BLaER1 (cell line): ENCODE results near the gene PRR5L.

ENCODE experiments used
- H3K27ac ChIP-seq: shearing (Covaris generic); formaldehyde crosslinking; 2 replicates; pipeline ENCODE4 v1.8.1; 2022
- H3K27me3 ChIP-seq: shearing (Covaris generic); formaldehyde crosslinking; 2 replicates; pipeline ENCODE4 v1.8.1; 2022
- H3K36me3 ChIP-seq: shearing (Covaris generic); formaldehyde crosslinking; 2 replicates; pipeline ENCODE4 v1.8.1; 2022
- H3K4me1 ChIP-seq: shearing (Covaris generic); formaldehyde crosslinking; 2 replicates; pipeline ENCODE4 v1.8.1; 2022
- H3K4me2 ChIP-seq: shearing (Covaris generic); formaldehyde crosslinking; 2 replicates; pipeline ENCODE4 v1.8.1; 2022
- H3K4me3 ChIP-seq: shearing (Covaris generic); formaldehyde crosslinking; 2 replicates; pipeline ENCODE4 v1.8.1; 2022
- H3K9ac ChIP-seq: shearing (Covaris generic); formaldehyde crosslinking; 2 replicates; pipeline ENCODE4 v1.8.1; 2022
- H3K9me3 ChIP-seq: shearing (Covaris generic); formaldehyde crosslinking; 2 replicates; pipeline ENCODE4 v1.8.1; 2022
- H4K20me1 ChIP-seq: shearing (Covaris generic); formaldehyde crosslinking; 2 replicates; pipeline ENCODE4 v1.8.1; 2022
- Cebpa-rat ChIP-seq: shearing (Covaris generic); IDR thresholded peaks from 2 replicates; pipeline ENCODE4 v1.8.1; 2022

The PRR5L gene

DNA sequence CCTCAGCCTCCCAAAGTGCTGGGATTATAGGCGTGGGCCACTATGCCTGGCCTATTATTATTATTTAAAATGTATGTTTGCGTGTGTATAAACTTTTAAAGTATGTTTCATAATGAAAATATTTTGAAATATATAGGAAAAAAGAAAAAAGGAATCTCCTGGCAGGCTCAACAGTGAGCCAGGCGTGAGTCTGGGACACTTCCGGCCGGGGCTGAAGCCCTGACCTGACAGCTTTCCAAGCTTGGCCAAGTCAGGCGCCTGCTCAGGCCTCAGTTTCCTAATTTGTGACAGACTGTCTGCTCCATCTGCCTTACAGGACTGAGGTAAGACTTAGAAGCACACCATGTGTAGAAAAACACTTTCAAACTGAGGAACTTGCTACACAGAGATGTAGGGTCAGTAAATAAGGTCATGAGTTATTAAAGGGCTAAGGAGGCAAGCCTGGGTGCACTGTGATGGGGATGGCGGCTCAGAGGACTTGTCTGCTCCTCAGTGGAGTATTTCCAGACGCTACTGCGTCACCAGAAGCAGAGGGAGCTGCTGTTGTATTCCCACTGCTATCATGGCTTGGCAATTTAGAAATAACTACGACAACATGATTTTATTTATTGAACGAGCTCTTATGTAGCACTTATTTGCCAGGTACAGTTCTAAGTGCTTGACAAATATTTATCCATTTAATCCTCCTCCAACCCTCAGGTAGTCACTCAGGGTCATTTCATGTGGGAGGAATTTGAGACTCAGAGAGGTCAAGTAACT, 100.1 kb downstream of the PRR5L start:
- H3K27ac ChIP-seq, result no peak overlapping the region
- no peak overlapping the region for H3K4me3 ChIP-seq
- TF ChIP-seq Cebpa-rat, result no peak
- H3K36me3 ChIP-seq, result peaks cover 74% of the 10 kb centered on the region
- no peaks in the 10 kb centered on the region for H3K9me3 ChIP-seq
- H3K27me3 ChIP-seq, result no peaks in the 10 kb centered on the region
- no peak overlapping the region for H3K9ac ChIP-seq
- no peaks in the 10 kb centered on the region for H4K20me1 ChIP-seq
- H3K4me2 ChIP-seq, result no peak overlapping the region
- H3K4me1 ChIP-seq, result peaks cover 18% of the 10 kb centered on the region

DNA sequence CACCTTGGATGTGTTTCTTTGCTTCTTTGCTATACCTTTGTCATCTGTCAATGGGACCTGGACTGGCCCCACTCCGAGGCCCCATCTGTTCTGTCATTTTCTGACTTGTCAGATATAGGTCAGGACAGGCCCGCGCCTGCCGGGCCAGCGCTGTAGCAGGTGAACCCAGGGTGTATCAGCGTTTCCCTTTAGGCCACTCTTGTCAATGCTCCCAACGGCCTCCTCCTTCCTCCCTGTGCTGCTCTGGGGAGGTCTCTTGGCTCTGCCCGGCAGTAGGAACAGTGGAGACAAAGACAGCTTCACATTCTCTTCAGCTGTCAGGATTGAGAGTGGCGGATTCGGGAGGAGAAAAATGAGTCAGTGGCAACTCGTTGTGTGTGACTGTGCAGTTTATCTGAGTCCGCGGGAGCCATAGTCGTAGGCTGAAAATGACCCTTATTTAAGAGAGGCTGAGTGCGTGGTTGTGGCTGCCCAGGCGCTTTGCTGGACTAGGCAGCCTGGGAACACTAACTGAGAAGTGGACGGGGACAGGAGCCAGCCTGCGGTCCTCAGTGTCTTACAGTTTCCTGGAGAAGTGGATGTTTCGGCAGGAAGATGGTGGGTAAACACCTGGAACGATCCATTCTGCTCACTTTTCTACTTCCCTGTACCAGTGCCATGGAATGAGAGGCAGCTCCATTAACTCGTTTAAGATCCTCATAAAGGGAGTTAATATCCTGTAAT, 102.3 kb downstream of the PRR5L start:
- Histone ChIP-seq H3K9ac (no peak overlapping the region), H3K4me2 (no peak overlapping the region), H3K4me1 (peaks cover 15% of the 10 kb centered on the region), H3K4me3 (no peak overlapping the region), H3K27me3 (no peaks in the 10 kb centered on the region), H3K27ac (no peak overlapping the region), H3K36me3 (peaks cover 97% of the 10 kb centered on the region), H4K20me1 (no peaks in the 10 kb centered on the region), H3K9me3 (no peaks in the 10 kb centered on the region)
- TF ChIP-seq Cebpa-rat, result no peak

DNA sequence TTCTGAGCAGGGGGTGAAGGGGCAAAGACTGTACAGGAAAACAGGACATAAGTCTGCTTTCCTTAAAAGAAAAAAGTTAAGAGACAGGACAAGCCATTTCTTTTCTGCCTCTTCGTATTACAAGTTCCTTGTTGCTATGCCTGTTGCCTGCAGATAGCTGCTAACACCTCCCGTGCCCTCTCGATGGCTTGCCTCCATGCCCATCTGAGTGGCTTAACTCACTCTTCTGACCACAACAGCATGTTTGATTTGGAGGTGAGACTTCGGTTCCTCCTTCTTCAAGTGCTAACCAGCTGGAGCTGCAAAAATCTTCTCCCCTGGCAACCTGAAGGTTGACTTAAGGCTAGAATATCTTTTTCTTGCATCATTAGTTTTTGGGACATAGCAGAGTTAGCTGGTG, 103.1 kb downstream of the PRR5L start:
- H3K36me3 ChIP-seq, result peaks cover 98% of the 10 kb centered on the region
- H4K20me1 ChIP-seq, result no peaks in the 10 kb centered on the region
- H3K4me3 ChIP-seq, result no peak overlapping the region
- no peaks in the 10 kb centered on the region for H3K9me3 ChIP-seq
- H3K9ac ChIP-seq, result no peak overlapping the region
- peaks cover 15% of the 10 kb centered on the region for H3K4me1 ChIP-seq
- no peak overlapping the region for H3K4me2 ChIP-seq
- no peak overlapping the region for H3K27ac ChIP-seq
- no peak for TF ChIP-seq Cebpa-rat
- H3K27me3 ChIP-seq, result no peaks in the 10 kb centered on the region

DNA sequence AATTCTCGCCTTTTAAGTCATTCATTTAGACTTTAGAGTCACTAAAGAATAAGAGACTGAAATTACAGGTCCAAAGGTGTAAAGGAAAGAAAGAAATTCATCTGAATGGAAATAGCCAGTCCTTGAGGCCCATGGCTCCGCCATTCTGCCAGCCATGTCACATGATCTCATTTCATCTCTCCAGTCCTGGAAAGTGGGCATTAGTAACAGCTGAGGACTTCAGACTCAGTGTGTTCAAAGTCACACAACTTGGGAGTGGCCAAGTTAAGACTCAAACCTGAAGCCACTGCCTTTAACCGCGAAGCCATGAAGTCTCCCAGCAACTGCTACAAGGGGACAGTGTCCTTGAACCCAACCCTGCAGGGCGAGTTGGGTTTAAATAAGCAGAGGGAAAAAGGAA, 103.7 kb downstream of the PRR5L start:
- H3K27ac ChIP-seq, result no peak overlapping the region
- H3K36me3 ChIP-seq, result peaks cover 98% of the 10 kb centered on the region
- no peaks in the 10 kb centered on the region for H4K20me1 ChIP-seq
- no peak overlapping the region for H3K4me3 ChIP-seq
- no peaks in the 10 kb centered on the region for H3K9me3 ChIP-seq
- no peak for TF ChIP-seq Cebpa-rat
- no peaks in the 10 kb centered on the region for H3K27me3 ChIP-seq
- H3K4me1 ChIP-seq, result peaks cover 12% of the 10 kb centered on the region
- H3K4me2 ChIP-seq, result no peak overlapping the region
- no peak overlapping the region for H3K9ac ChIP-seq

DNA sequence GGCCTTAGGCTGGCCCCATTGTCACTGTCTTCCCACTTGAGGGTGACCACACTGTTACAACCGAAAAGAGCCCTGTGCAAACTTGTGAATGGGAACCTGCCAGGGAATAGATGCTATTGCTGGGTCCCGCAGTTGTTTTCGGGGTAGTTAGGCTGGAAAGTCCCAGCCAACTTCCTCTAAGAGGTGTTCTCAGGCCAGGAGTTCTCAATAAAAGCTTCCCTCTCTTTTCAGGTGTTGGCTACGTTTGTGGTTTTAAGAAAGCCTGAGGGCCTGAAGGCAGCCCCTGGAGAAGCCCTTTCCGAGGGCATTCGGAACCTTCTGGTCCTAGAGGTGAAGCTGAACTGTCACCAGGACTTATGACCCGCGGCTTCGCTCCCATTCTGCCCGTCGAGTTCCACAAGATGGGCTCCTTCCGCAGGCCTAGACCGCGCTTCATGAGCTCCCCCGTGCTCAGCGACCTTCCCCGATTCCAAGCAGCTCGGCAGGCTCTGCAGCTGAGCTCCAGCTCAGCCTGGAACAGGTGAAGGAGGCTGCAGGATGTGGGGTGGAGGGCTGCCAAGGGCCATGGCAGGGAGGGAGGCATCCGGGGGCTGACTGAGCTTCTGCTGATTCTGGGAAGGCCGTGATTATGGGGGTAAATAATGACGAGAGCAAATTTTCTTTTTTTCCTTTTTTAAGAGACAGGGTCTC, 104.8 kb downstream of the PRR5L start:
- Histone ChIP-seq H3K36me3 (peaks cover 100% of the 10 kb centered on the region), H3K4me2 (peak overlapping the region; percentile 3; the same call in 1 of the 2 replicates), H4K20me1 (no peaks in the 10 kb centered on the region), H3K4me3 (no peak overlapping the region), H3K9me3 (no peaks in the 10 kb centered on the region), H3K4me1 (peaks cover 14% of the 10 kb centered on the region), H3K27ac (0 out of 2 replicates have a peak overlapping the region, but pooled peaks have one; percentile 8), H3K27me3 (no peaks in the 10 kb centered on the region), H3K9ac (no peak overlapping the region)
- no peak for TF ChIP-seq Cebpa-rat

DNA sequence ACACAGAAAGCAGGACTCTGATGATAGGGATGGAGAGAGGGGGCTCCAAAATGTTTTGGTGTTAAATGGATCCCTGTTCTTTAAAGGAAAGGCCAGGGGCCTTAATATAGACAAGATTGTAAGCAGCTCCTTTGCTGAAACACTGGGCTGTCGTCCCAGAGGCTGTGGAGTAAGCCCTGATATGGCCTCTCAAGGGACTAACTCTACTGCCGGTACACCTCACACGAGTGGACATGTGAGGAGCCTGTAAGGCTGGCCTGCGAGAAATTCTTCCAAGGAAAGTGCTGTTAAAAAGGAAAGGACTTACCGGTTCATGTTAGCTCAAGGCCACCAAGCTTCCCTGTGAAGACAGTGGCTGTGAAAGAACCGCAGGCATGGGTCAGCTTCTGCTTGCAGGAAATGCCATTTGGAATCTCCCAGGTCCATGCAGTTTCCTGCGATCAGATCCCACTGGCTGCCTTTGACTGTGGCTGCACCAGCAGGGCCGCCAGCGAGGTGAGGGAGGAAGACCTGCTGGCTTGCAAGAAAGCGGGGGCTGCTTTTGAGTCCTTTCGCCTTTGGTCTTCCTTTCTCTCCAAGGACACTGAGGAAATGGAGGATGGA, 106.6 kb downstream of the PRR5L start:
- Histone ChIP-seq H3K36me3 (peaks cover 88% of the 10 kb centered on the region), H3K9ac (no peak overlapping the region), H3K4me1 (peaks cover 31% of the 10 kb centered on the region), H3K9me3 (no peaks in the 10 kb centered on the region), H3K4me2 (no peak overlapping the region), H4K20me1 (no peaks in the 10 kb centered on the region), H3K27me3 (no peaks in the 10 kb centered on the region), H3K4me3 (no peak overlapping the region), H3K27ac (no peak overlapping the region)
- no peak for TF ChIP-seq Cebpa-rat

DNA sequence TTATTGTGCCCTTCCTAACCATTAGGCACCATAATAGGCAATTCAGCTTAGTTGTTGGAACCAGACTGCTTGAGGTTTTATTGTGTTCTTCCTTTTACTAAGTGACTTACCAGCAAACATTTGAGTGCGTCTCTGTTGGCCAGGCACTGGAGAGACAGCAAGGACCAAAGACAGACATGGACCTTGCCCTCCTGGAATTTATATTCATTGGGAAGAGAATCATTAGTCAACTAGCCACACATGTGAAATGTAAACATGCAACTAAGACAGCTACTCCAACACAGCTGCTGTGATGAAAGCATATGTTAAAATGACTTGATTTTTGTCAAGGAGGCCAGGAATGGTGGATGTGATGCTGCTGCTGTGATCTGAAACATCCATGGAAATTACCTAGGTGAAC, 107.6 kb downstream of the PRR5L start:
- no peaks in the 10 kb centered on the region for H3K9me3 ChIP-seq
- H3K27ac ChIP-seq, result no peak overlapping the region
- H3K9ac ChIP-seq, result no peak overlapping the region
- no peaks in the 10 kb centered on the region for H4K20me1 ChIP-seq
- H3K4me1 ChIP-seq, result peaks cover 41% of the 10 kb centered on the region
- no peak overlapping the region for H3K4me3 ChIP-seq
- no peak for TF ChIP-seq Cebpa-rat
- peaks cover 78% of the 10 kb centered on the region for H3K36me3 ChIP-seq
- H3K27me3 ChIP-seq, result no peaks in the 10 kb centered on the region
- no peak overlapping the region for H3K4me2 ChIP-seq

DNA sequence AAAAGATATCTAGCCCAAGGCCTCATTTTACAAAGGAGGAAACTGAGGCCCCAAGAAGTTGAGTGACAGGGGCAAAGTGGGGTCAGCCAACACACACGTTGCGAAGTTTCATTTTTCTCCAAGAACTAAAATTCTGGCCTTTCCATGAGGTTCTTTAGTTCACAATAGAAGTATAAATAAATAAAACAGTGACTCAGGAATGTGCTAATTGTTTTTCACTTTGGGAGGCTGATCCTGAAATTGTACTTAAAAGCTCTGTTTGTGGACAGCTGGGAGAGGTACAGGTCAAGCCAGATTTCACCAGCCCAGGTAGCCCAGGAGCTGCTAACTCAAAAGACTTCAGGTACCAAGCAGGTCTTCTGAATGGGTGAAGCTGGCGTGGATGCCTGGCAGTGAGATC, 108.7 kb downstream of the PRR5L start:
- no peak for TF ChIP-seq Cebpa-rat
- Histone ChIP-seq H3K9ac (no peak overlapping the region), H3K4me1 (peaks cover 53% of the 10 kb centered on the region), H4K20me1 (no peaks in the 10 kb centered on the region), H3K27ac (no peak overlapping the region), H3K36me3 (peaks cover 66% of the 10 kb centered on the region), H3K9me3 (no peaks in the 10 kb centered on the region), H3K4me2 (no peak overlapping the region), H3K27me3 (no peaks in the 10 kb centered on the region), H3K4me3 (no peak overlapping the region)

DNA sequence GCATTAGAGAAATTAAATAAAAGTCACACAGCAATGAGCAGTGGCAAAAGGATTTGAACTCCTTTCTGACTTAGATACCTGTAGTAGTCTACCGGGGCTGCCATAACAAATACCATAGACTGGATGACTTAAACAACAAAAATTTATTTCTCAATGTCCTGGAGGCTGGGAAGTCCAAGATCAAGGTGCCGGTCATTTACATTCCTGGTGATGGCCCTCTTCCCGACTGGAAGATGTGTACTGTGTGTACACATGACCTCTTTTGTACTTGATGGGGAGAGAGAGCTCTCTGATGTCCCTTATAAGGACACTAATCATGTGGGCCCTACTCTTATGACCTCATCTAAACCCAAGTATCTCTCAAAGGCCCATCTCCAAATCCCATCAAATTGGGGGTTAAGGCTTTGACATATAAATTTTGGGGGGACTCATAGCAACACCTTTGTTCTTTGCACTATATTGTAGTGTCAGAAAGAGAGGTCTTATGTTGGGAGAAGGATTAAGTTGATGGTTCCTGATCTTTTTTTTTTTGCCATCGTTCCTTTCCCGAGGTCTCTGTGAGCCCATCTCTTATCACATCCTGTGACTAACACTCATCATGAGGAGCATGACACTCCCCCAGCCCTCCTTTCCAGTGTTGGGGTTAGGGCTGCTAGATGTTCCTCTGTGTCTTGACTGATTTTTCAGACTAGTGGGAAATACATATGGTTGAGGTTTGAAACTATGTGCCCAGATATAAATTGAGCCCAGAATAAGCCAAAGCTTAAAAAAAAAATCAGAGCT, 109.7 kb downstream of the PRR5L start:
- Histone ChIP-seq H3K4me3 (no peak overlapping the region), H3K27ac (peak overlapping the region; percentile 91), H4K20me1 (no peaks in the 10 kb centered on the region), H3K9me3 (no peaks in the 10 kb centered on the region), H3K36me3 (peaks cover 57% of the 10 kb centered on the region), H3K4me1 (peaks cover 60% of the 10 kb centered on the region), H3K27me3 (no peaks in the 10 kb centered on the region), H3K4me2 (peak overlapping the region; percentile 88; the same call in 1 of the 2 replicates), H3K9ac (no peak overlapping the region)
- no peak for TF ChIP-seq Cebpa-rat
